HG03039 (cell line): ENCODE results near the gene PRH2.

Source experiments
- ATAC-seq: cut with Tn5 transposase; IDR thresholded peaks from one replicate; pipeline ENCODE4 v1.9.1; 2021; ENCODE audit warnings: mild to moderate bottlenecking, moderate library complexity; ENCODE audit not compliant: unreplicated experiment

The PRH2 gene

DNA sequence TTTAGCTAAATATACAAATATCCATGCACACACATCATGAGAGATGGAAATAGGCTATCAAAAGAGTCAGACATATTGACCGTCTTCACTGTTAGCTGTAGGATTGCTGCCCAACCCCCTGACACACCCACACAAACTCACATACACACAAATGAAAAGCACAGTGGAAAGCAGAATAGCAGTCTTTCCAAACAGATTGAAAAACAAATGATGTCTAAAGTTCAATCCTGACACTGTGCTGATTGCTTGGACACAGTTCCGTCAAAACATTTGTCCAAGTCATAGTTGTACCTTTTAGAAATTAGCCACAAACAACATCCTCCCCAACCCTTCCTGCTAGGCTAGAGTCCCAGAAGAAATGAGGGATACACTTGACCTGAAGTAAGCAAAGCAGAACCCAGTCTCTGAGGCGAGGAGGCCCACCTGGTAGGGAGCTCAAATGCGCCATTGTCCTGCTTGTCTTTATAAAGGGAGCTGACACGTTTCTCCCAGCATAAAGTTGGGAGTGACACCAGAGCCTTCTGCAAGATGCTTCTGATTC is at the start of gene PRH2:
Gene PRH2 (plus strand): TSS at position 491 of the 541 bp plus-strand sequence. CDS start 38 bp downstream, at position 529.
- no peak for ATAC-seq

DNA sequence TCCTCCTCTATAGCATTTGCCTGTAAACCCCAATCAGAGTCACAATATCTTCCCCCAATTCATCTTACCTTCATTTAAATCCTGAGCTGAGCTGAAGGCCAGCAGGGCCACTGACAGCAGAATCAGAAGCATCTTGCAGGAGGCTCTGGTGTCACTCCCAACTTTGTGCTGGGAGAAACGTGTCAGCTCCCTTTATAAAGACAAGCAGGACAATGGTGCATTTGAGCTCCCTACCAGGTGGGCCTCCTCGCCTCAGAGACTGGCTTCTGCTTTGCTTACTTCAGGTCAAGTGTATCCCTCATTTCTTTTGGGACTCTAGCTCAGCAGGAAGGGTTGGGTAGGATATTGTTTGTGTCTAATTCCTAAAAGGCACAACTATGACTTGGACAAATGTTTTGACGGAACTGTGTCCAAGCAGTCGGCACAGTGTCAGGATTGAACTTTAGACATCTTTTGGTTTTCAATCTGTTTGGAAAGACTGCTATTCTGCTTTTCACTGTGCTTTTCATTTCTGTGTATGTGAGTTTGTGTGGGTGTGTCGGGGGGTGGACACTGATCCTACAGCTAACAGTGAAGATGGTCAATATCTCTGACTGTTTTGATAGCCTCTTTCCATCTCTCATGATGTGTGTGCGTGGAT is 44.8 kb upstream of the PRH2 start, which contains the start of gene PRH1:
Gene PRH1 (minus strand): TSS at position 170 of the 640 bp plus-strand sequence. CDS start 38 bp downstream, at position 132.
- ATAC-seq: no peak

DNA sequence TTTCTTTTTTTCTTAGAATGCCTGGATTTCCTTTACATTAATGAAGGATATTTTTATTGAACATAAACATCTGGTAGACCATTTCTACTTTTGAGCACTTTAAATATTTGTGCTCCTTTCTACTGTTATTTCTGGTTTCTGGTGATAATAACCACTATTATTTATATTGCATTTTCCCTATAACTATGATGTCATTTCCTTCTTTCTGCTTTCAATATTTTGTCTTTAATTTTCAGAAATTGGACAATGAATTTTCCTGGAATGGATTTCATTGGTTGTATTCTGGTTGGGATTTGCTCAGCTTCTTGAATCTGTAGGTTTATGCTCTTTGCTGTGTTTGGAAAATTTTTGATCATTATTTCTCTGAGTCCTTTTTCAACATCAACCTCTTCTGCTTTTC is 39.8 kb upstream of the PRH2 start:
- no peak for ATAC-seq

DNA sequence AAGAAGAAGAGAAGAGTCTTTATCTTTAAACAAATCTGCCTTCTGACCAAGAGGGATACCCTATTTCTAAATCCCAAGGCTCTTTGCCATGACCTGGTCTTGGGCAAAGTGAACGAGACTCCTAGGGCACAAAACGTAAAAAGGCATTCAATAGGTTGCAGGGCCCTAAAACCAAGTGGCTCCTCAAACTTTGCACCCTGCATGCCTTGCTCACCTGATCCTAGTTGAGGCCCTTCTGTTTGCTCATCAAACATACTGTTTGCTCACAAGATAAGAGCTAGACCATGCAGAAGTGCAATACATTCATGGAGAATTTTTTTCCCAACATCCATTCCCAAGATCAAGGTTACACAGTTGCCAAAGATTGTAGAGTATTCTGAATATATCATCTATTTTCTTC is 37.1 kb upstream of the PRH2 start:
- no peak for ATAC-seq

DNA sequence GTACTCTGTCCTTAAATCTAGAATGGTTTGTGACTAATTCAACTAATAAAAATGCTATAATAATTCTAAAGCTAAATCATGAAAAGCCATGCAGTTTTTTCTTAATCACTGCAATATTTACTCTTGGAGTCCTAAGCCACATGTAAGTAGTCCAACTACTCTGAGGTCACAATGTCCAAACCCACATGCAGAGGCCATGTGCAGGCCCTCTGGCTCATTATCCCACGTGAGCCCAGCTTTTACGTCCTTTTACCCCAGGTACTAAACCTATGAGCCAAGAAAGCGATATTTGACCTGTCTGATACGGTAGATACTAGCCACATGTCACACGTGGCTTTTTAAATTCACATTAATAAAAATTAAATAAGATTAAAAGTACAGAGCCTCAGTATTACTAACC is 32.2 kb upstream of the PRH2 start:
- no peak for ATAC-seq

DNA sequence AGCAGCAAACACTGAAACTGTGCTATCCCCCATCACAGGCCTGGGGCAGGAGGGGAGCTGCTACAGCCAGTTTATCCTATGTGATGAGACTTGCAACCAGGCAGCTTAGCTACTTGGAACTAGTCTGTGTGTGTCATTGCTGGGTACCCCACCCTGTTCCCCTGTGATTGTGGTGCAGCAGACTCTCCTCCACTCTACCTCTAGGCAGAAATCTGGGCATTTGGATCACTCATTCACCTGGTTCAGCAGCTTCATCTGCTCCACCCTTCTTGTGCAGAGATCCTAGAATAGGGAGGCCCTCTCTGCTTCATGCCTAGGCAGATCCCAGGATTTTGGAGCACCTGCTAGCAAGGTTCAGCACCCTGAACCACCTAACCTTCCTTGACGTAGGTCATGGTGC is 28.5 kb upstream of the PRH2 start:
- ATAC-seq: no peak

DNA sequence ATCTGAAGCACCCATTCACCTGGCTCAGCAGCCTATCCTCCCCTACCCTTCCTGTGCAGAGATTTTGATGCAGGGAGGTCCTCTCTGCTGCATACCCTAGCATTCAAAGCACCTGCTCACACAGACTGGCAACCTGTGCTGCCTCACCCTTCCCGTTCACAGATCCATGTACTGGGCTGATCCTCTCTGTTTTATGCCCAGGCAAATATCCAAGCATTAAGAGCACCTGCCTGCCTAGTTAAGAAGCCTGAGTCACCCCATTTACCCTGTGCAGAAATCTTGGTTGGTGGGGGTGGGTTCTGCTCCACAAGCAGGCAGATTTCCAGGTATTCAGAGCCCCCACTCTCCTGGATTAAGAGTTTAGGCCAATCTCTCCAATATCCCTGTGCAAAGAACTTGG is 28.1 kb upstream of the PRH2 start:
- no peak for ATAC-seq

DNA sequence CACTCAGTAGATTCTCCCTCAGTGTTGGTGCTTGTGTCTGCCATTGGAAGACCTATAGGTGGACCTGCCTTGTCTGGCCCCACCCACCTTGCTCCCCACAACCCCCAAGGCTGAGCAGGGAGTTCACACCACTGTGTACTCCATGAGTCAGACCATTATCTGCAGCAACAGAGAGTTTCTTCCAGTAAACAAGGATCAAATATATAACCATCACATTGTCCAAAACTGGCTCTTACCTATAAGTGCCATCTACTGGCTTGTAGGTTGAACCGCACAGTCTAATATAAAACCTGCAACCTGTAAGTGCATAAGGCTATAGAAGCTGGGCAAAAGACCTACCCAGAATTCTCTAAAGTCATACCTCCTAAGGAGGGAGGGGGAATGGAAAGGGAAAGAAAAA is 27.6 kb upstream of the PRH2 start:
- no peak for ATAC-seq

DNA sequence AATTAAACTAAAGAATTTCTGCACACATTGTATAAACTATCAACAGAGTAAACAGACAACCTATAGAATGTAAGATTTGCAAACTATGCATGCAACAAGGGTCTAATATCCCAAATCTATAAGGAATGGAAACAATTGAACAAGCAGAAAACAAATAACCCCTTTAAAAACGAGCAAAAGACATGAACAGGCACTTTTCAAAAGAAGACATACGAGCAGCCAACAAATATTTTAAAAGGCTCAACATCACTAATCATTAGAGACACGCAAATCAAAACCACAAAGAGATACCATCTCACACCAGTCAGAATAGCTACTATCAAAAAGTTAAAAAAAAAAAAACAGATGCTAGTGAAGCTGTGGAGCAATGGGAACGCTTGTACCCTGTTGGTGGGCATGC is 24.4 kb upstream of the PRH2 start:
- no peak for ATAC-seq

DNA sequence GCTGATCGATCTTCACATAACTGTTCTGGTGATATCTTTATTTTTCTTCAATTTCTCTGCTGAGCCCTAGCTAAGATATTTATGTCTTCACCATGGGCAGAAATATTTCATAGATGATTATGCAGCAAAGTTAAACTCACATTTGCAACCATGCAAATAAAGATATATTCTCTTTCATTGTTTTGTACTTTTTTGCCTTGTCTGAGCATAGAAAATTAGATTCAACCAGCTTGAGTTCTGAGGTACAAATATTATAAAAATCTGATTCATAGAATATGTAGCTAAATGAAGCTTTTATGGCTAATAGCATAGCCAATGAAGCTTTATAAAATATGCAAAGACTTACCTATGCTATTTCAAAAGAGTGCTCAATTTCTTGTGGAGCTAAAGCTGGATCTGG is 19.6 kb upstream of the PRH2 start, which contains the start of gene TAS2R13:
Gene TAS2R13 (minus strand): TSS at position 101 of the 400 bp plus-strand sequence. CDS start 264 bp downstream, outside the sequence.
- ATAC-seq: no peak

DNA sequence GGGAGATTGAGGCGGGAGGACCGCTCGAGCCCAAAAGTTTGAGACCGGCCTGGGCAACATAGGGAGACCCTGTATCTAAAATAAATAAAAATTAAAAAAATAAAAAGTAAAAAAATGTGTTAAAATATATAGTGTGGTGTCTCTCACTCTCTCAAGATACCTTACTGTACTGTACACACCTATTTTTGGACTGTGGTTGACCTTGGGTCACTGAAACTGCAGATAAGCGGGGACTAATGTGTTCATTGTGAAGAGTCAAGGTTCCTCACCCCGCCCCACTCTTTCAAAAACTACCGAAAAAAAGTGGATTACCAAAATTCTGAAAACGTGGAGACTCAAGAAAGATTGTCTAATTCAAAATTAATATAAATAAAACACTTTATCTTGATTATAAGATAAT is 18.7 kb upstream of the PRH2 start:
- no peak for ATAC-seq

DNA sequence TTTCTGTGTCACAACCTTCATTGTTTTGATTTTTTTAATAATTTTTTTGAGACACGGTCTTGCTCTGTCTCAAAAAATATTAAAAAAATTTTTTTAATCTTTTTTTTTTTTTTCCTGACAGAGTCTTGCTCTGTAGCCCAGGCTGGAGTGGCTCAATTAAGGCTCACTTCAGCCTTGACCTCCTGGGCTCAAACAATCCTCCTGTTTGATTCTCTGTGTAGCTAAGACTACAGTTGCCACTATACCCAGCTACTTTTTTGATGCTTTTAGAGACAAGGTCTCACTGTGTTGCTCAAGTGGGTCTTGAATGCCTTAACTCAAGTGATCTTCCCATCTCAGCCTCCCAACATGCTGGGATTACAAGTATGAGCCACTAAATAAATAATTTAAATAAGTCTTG is 9.2 kb upstream of the PRH2 start:
- no peak for ATAC-seq

DNA sequence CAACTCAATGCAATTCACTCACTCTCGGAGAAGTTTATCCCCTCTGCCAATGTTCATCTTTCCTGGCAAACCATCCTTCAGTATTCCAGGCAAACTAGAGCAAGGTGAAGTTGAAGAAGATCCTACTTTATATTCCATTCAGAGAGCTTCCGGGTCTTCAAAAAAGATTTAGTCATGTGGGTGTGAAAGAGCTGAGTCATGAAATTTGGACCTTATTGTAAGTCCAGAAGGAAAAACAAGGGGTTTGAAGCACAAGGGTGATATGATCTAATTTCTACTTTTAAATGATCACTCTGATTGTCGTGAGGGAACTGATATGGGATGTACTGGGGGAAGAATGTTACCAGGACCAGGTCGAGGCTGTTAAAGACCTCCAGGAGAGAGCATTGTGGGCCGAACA is 2.8 kb upstream of the PRH2 start:
- ATAC-seq: no peak

DNA sequence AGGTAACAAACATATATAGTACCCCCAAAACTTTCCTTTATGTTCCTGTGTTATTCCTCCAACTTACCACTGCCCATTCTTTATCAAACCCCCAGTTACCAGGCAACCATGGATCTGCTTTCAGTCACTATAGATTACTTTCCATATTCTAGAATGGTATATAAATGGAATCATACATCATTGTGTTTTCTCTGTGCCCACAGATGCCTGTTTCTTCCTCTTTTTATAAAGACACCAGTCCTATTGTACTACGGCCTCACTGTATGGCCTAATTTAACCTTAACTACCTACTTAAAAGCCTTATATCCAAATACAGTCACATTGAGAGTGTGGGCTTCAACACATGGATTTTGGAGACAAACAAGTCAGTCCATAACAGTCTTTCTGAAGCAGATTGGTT is 7.5 kb downstream of the PRH2 start:
- no peak for ATAC-seq

DNA sequence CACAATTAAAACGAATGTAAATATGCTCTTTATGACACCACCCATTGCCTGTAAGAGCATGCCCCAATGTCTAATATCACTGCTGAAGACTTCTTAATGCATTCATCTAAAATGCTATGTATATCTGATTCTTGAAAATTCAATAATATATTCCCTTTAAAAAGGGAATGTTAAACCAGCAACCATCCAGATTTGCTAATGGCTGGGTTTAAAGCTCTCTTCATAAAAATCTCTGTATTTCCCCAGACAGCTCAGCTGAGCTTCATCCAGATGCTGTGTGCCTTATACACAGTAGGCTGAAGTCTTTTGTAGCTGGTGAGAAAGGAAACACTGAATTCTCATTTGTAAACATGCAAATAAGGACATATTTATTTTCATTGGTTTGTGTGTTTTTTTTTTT is 10.1 kb downstream of the PRH2 start, which contains the start of gene TAS2R14:
Gene TAS2R14 (minus strand): TSS at position 101 of the 400 bp plus-strand sequence. CDS start 56 bp downstream, at position 45.
- ATAC-seq: no peak

DNA sequence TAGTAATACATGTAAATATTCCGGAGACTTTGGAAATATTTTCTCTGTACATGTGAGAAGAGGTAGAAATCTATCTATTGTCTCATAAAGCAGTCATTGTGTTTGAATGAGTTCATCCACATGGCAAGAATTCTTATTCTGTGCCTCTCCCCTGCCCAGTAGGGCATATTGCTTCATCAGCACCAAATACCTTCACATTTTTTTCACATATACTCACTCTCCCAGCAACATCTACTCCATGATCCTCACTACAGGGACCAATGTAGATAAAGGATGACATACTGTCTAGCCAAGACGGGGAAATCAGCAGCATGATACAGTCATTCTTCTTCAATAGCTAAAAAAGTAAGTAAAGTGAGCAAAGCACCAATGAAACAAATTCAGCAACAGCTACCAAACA is 11.4 kb downstream of the PRH2 start:
- ATAC-seq: no peak

DNA sequence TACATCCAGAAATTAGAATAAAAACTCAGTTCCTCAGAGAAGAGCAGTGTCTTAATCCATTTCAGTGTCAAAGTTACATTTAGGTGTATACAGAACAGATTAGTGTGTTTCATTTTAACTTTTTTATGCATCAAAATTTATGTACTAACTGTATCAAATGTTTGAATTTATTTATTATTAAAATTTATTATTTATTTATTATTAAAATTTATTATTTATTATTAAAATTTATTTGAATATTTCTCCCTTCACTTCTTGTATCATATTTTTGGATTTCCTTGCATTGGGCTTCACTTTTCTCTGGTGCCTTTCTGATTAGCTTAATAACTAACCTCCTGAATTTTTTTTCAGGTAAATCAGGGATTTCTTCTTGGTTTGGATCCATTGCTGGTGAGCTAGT is 12.3 kb downstream of the PRH2 start:
- no peak for ATAC-seq

DNA sequence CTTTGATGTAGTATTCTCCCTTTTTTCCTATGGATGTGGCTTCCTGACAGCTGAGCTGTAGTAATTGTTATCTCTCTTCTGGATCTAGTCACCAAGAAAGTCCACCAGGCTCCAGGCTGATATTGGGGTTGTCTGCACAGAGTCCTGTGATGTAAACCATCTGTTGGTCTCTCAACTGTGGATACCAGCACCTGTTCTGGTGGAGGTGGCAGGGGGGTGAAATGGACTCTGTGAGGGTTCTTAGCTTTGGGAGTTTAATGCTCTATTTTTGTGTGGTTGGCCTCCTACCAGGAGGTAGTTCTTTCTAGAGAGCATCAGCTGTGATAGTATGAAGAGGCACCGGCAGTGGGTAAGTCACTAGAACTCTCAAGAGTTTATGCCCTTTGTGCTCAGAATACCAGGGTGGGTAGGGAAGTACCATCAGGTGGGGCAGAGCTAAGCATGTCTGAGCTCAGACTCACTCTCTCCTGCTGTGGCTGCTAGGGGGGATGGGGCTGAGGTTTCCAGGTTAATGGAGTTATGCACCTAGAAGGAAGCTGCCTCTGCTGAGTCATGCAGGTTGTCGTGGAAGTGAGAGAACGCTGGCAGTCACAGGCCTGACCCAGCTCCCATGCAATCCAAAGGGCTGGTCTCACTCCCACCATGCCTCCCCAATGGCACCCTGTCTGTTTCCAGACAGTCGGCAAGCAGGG is 13.0 kb downstream of the PRH2 start:
- ATAC-seq: no peak

DNA sequence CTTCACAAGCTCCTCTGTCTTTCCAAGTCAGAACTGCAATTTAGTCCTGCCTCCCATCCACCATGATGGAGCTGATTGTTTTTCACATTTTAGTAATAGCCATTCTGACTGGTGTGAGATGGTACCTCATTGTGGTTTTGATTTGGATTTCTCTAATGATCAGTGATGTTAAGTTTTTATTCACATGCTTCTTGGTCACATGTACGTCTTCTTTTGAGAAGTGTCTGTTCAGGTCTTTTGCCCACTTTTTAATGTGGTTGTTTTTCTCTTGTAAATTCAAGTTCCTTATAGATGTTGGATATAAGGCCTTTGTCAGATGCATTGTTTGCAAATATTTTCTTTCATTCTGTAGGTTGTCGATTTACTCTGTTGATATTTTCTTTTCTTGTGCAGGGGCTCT is 14.1 kb downstream of the PRH2 start:
- ATAC-seq: no peak

DNA sequence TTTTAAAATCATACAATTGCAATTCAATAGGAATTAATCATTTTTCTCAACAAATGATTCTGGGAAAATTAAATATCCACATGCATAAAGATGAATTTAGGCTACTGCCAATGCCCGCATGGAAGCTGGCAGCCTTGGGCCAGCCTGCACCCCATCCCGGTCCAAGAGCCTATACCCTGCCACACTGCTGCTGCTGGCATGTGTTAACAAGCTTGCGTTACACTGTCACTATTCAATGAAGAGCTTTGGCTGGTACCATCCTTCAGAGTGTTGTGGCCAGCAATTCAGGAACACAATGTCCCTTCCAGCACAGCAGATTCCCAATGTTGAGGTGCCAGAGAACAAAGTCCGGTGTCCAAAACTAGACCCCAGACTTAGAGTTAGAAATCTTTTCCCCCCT is 23.6 kb downstream of the PRH2 start:
- ATAC-seq: no peak

DNA sequence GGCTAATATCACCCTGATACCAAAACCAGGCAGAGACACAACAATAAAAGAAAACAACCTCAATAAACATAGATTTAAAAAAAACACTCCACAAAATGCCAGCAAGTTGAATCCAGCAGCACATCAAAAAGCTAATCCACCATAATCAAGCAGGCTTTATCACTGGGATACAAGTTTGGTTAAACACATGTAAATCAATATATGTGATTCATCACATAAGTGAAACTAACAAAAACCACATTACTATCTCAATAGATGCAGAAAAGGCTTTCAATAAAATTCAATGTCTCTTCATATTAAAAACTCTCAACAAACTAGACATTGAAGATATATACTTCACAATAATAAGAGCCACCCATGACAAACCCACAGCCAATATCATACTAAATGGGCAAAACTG is 27.0 kb downstream of the PRH2 start:
- ATAC-seq: no peak

DNA sequence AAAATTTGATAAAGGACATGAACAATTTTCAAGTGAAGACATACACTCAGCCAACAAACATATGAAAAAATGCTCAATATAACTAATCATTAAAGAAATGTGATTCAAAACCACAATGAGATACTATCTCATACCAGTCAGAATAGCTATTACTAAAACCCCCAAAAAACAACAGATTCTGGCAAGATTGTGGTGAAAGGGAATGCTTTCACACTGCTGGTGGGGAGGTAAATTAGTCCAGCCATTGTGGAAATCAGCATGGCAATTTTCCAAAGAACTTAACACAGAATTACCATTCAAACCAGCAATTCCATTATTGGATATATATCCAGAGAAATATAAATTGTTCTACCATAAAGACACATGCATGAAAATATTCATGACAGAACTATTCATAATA is 28.7 kb downstream of the PRH2 start:
- ATAC-seq: no peak
